ENCODE data around the gene WDR45B.

Gene WDR45B

DNA sequence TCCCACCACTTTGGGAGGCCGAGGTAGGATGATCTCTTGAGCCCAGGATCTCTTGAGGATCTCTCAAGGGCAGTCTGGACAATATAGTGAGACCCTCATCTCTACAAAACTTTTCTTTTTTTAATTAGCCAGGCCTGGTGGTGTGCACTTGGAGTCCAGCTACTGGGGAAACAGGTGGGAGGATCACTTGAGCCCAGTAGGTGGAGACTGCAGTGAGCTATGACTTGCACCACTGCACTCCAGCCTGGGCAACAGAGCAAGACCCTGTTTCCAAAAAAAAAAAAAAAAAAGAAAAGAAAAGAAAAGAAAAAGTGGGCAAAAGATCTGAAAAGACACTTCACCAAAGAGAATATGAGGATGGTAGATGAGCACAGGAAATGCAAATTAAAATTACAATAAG is 35.3 kb upstream of the WDR45B start:
- H3K27me3 Mint-ChIP-seq (ENCODE audit: low read depth, poor library complexity): peaks cover 11% of the 10 kb centered on the region
- H3K4me1 Mint-ChIP-seq: peaks cover 8% of the 10 kb centered on the region
- H3K4me3 Mint-ChIP-seq: no peak overlapping the region
- H3K27ac Mint-ChIP-seq: no peak overlapping the region
- TF ChIP-seq, protein P1, sequence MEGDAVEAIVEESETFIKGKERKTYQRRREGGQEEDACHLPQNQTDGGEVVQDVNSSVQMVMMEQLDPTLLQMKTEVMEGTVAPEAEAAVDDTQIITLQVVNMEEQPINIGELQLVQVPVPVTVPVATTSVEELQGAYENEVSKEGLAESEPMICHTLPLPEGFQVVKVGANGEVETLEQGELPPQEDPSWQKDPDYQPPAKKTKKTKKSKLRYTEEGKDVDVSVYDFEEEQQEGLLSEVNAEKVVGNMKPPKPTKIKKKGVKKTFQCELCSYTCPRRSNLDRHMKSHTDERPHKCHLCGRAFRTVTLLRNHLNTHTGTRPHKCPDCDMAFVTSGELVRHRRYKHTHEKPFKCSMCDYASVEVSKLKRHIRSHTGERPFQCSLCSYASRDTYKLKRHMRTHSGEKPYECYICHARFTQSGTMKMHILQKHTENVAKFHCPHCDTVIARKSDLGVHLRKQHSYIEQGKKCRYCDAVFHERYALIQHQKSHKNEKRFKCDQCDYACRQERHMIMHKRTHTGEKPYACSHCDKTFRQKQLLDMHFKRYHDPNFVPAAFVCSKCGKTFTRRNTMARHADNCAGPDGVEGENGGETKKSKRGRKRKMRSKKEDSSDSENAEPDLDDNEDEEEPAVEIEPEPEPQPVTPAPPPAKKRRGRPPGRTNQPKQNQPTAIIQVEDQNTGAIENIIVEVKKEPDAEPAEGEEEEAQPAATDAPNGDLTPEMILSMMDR (IDR thresholded peaks at IDR 0.05): no peak
- peaks cover 8% of the 10 kb centered on the region for H3K36me3 Mint-ChIP-seq (ENCODE audit: low read depth)
- no peak for DNase-seq
- H3K9me3 Mint-ChIP-seq: peaks cover 22% of the 10 kb centered on the region

DNA sequence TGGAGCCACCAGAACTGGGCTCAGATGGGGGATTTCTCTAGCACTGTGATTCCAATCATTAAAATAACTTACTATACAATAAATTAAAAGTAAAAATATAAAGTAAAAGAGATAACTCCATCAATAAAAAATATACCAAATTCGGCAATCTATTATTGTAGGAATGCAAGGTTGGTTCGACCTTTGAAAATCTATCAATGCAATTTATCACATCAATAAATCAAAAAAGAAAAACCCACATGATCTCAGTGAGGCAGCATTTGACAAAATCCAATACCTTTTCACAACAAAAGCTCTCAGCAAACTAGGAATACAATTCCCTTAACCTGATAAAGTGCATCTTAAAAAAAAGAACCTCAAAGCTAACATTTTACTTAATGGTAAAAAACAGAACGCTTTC is 33.3 kb upstream of the WDR45B start:
- peaks cover 22% of the 10 kb centered on the region for H3K9me3 Mint-ChIP-seq
- TF ChIP-seq, protein P1 (IDR thresholded peaks at IDR 0.05): no peak
- no peak overlapping the region for H3K27ac Mint-ChIP-seq
- peaks cover 8% of the 10 kb centered on the region for H3K36me3 Mint-ChIP-seq (ENCODE audit: low read depth)
- DNase-seq: no peak
- H3K4me3 Mint-ChIP-seq: no peak overlapping the region
- H3K27me3 Mint-ChIP-seq (ENCODE audit: low read depth, poor library complexity): peaks cover 10% of the 10 kb centered on the region
- peaks cover 8% of the 10 kb centered on the region for H3K4me1 Mint-ChIP-seq

DNA sequence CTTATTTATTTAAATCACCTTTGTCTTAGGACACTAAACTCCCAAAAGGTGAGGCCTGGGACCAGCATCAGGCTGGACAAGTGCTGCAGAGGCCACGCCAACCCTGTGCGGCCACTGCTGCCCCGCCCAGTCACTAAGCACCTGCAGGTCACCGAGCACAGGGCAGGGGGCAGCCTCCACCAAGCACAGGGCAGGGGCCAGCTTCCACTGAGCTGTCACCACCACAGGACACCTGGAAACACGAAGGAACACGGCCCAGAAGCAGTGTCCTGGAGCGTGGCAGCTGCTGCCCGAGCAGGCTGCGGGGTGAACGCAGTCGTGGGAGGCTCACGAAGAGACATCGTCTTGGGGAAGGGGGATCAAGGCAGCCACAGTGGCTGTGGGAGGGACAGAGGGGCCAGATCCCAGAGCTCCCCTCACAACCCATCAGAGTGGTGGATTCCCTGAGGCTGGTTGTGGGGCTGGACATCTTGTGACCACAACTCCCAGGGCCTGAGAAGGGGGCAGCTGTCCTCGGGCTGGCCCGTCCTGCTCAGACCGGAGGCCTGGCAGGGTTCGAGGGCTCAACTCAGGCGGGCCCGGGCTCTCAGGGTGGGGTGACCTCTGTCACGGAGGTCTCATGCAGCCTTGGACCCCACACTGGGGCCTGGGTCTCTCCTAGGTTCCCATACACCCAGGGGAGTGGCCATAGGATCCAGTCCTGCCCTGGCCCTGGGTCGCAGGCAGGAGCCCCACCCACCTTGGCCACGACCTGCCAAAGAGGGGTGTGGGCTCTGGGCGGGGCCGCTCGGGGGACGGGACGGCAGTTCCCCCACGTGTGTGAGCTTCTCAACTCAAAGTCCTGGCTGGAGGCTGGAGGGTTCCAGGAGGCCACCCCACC is 31.6 kb upstream of the WDR45B start:
- no peak for DNase-seq
- peaks cover 8% of the 10 kb centered on the region for H3K36me3 Mint-ChIP-seq (ENCODE audit: low read depth)
- H3K4me1 Mint-ChIP-seq: peaks cover 8% of the 10 kb centered on the region
- TF ChIP-seq, protein P1 (IDR thresholded peaks at IDR 0.05): no peak
- peaks cover 22% of the 10 kb centered on the region for H3K9me3 Mint-ChIP-seq
- no peak overlapping the region for H3K27ac Mint-ChIP-seq
- peaks cover 10% of the 10 kb centered on the region for H3K27me3 Mint-ChIP-seq (ENCODE audit: low read depth, poor library complexity)
- no peak overlapping the region for H3K4me3 Mint-ChIP-seq

DNA sequence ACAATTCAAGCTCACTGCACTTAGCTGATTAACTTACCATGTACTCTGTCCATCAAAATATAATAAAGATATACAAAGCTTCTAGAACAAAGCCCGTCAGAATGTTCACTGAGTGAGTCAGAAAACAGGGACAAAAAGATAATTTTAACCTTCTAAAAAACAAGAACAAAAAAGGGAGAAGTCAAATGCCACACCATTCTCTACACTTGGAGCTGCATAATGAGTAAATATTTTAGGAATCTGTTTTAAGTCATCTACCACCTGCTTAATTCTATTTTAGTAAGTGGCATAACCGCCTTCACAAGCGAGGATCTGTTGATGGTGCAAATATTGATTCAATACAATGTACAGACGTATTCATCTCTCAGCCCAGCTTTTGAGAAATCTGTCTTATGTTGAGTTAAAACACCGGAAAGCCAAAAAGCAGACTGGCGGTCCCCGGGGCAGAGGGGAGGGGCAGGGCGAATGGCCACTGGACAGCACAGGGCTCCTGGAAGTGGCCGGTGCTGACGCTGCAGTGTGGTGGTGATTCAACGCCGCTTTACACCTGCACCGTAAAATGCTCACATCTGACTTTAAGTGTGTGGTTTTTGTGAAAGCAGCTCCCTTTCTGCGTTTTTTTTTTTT is 30.1 kb upstream of the WDR45B start:
- TF ChIP-seq, protein P1 (IDR thresholded peaks at IDR 0.05): no peak
- H3K4me3 Mint-ChIP-seq: no peak overlapping the region
- no peak for DNase-seq
- H3K27ac Mint-ChIP-seq: no peak overlapping the region
- peaks cover 9% of the 10 kb centered on the region for H3K27me3 Mint-ChIP-seq (ENCODE audit: low read depth, poor library complexity)
- peaks cover 8% of the 10 kb centered on the region for H3K36me3 Mint-ChIP-seq (ENCODE audit: low read depth)
- H3K4me1 Mint-ChIP-seq: peaks cover 8% of the 10 kb centered on the region
- H3K9me3 Mint-ChIP-seq: peaks cover 22% of the 10 kb centered on the region

DNA sequence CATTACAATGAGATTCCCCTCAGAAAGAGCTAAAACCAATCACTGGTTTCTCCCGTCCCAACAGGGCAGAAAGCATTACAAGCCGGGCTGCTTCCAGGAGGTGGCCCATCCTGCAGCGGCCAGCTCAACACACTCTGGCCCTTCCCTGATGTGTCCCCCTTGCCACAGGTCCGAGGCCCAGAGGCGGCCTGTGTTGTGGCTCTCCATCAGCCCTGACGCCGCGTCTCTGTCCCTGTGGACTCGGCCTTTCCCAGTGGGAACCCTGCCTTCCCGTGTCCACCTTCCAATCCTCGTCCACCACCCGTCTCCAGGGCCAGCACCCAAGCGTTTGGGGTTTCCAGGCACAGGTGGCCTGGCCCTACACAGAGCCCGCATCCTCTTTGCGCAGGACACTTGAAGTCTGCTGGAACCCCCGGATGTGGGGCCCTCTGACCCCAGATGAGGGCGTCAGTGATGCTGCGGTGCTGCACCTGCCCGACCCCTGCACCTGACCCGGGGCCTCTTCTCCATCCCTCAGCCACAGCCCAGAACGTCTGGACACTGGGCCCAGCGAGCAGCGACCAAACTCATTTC is 29.2 kb upstream of the WDR45B start:
- Mint-ChIP-seq H3K36me3 (ENCODE audit: low read depth) (peaks cover 8% of the 10 kb centered on the region), H3K4me3 (no peak overlapping the region), H3K4me1 (peaks cover 8% of the 10 kb centered on the region), H3K27me3 (ENCODE audit: low read depth, poor library complexity) (peaks cover 9% of the 10 kb centered on the region), H3K9me3 (peaks cover 18% of the 10 kb centered on the region), H3K27ac (peak overlapping the region; percentile 23)
- TF ChIP-seq, protein P1 (IDR thresholded peaks at IDR 0.05): no peak
- DNase-seq: no peak
